Activated CD4-positive, alpha-beta memory T cell treated with anti-CD3 and anti-CD28 coated beads for 36 hours (primary cell): ENCODE measurements around the gene CYP3A4. TPM values are rescaled to one million over a fixed set of nuclear protein-coding genes. Genes with fewer than 3 reads are reported as not detected.
"Not testable (repeated sequence)": the region's sequence is repeated elsewhere in the genome, so short reads cannot be mapped to it uniquely, and the experiment has no call there.

Experiments
- CTCF ChIA-PET: fragments of 350-600 bp; sonication (Branson Sonifier 250); formaldehyde crosslinking; loops from one replicate; lab custom pipeline; 2021; ENCODE audit warnings: antibody characterized with exemption, inconsistent platforms; lab: Charles Lee
- POLR2A ChIA-PET: fragments of 350-600 bp; sonication (Branson Sonifier 250); formaldehyde crosslinking; loops from one replicate; lab custom pipeline; 2021; ENCODE audit warnings: antibody characterized with exemption; lab: Charles Lee
- DNase-seq: peaks from one replicate; pipeline ENCODE4 v3.0.0-alpha.2; 2020
- H3K27ac Mint-ChIP-seq: one replicate; pipeline ENCODE4 v1.8.0; 2021; ENCODE audit warnings: mixed read lengths
- H3K27me3 Mint-ChIP-seq: one replicate; pipeline ENCODE4 v1.8.0; 2021; ENCODE audit warnings: mixed read lengths
- H3K36me3 Mint-ChIP-seq: one replicate; pipeline ENCODE4 v1.8.0; 2021; ENCODE audit warnings: mixed read lengths
- H3K4me1 Mint-ChIP-seq: one replicate; pipeline ENCODE4 v1.8.0; 2021; ENCODE audit warnings: low read depth, mixed read lengths
- H3K4me3 Mint-ChIP-seq: one replicate; pipeline ENCODE4 v1.8.0; 2021; ENCODE audit warnings: mild to moderate bottlenecking, mixed read lengths
- H3K9me3 Mint-ChIP-seq: one replicate; pipeline ENCODE4 v1.8.0; 2021; ENCODE audit warnings: mixed read lengths
- intact Hi-C: fragments of 100-400 bp; cut with micrococcal nuclease; formaldehyde crosslinking; loops from one replicate; pipeline ENCODE4 v1.15.1; 2023
- total RNA-seq, 2 experiments: library from RNA; stranded (reverse); gene quantifications; one replicate each; pipeline ENCODE4 v1.2.3, GENCODE V29; 2021

CYP3A4 gene
- total RNA-seq, 2 experiments from 2014 or later, result not detected

DNA sequence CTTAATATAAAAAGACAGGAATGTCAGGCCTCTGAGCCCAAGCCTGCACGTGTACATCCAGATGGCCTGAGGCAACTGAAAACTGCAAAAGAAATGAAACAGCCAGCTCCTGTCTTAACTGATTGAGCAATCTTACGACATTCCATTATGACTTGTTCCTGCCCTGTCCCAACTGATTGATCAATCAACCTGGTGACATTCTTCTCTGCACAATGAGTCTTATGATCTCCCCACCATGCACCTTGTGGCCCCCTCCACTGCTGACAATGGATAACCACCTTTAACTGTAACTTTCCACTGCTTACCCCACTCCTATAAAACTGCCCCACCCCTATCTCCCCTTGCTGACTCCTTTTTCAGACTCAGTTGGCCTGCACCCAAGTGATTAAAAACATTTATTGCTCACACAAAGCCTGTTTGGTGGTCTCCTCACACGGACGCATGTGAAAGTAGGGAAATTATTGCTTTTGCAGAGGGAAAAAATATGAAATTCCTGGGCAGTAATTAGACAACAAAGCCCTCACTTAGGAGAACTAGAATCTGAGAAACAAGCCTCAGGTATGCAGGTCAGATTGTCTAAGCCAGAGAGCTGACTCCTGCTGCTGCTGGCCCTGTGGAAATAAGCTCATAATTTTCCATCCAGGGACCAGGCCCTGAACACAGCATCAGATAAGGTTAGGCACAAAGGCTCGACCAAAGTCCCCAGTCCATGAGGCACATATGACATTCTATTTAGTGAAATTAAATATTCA is 54.3 kb downstream of the CYP3A4 start:
- no peaks in the 10 kb centered on the region for H3K36me3 Mint-ChIP-seq
- no peaks in the 10 kb centered on the region for H3K9me3 Mint-ChIP-seq
- H3K27me3 Mint-ChIP-seq, result no peaks in the 10 kb centered on the region
- intact Hi-C loops, result no loop called here
- no peak overlapping the region for H3K27ac Mint-ChIP-seq
- ChIA-PET CTCF (no interaction called here), POLR2A (no interaction called here)
- DNase-seq, result no peak
- H3K4me3 Mint-ChIP-seq, result no peak overlapping the region
- peaks cover 2% of the 10 kb centered on the region for H3K4me1 Mint-ChIP-seq

DNA sequence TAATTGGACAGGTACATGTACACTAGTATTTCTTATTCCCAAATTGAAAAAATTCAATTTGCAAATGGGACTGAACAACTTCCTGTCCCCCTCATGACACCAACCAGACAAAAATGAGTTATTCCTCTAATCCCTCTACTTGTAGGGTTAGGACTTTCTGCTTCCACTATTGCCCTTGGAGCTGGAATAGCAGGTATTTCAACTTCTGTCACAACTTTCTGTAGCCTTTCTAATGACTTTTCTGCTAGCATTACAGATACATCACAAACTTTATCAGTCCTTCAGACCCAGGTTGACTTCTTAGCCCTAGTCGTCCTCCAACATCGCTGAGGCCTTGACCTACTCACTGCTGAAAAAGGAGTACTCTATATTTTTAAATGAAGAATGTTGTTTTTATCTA is 55.4 kb downstream of the CYP3A4 start:
- no peak for DNase-seq
- Mint-ChIP-seq H3K4me3 (no peak overlapping the region), H3K27ac (no peak overlapping the region), H3K36me3 (no peaks in the 10 kb centered on the region), H3K4me1 (peaks cover 2% of the 10 kb centered on the region), H3K27me3 (no peaks in the 10 kb centered on the region), H3K9me3 (no peaks in the 10 kb centered on the region)
- CTCF ChIA-PET, result no interaction called here
- intact Hi-C loops, result no loop called here
- POLR2A ChIA-PET, result no interaction called here

DNA sequence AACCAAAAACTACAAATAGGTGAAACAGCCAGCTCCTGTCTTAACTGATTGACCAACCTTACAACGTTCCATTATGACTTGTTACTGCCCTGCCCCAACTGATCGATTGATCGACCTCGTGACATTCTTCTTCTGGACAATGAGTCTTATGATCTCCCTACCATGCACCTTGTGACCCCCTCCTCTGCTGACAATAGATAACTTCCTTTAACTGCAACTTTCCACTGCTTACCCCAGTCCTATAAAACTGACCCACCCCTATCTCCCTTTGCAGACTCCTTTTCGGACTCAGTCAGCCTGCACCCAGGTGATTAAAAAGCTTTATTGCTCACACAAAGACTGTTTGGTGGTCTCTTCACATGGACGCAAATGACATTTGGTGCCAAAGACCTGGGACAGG is 60.8 kb downstream of the CYP3A4 start:
- H3K36me3 Mint-ChIP-seq, intact Hi-C loops, H3K27ac Mint-ChIP-seq, CTCF ChIA-PET, H3K27me3 Mint-ChIP-seq, H3K4me3 Mint-ChIP-seq, H3K9me3 Mint-ChIP-seq, DNase-seq, POLR2A ChIA-PET: not testable (repeated sequence)
- peaks cover 13% of the 10 kb centered on the region for H3K4me1 Mint-ChIP-seq

DNA sequence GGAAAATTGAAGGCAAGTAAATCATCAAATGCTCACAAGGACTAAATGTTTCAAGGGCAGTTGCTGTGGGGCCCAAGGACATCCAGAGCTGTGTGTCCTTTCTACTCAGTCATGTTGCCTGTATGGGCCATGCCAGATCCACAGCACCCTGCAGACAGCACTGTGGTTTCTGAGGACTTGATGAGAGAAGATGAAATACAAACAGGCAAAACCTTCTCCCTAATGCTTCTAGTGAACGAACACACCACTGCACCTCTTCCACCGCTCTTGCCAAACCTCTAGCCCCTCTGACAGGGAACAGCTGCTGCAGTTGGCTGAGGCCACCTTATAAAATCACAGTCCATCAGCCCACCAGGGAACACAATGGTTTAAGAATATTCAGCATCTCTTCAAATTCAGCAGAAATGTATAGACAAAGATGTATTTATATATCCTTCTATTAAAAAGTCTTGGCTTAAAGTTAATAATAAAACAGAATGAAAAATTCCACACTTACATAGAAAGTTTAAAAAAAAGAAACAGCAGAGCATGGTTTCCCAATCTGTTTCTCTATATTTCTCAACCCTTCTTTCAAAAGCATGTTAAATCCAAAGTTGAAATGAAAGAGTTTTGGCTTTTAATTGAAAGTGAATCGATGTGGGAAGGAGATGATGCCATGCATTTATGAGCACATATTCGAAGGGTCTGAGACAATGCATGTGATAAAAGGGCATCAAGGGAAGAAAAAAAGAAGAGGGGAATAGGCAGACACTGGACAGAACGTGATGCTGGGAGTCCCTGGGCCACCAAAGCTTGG is 63.0 kb downstream of the CYP3A4 start:
- intact Hi-C loops, result no loop called here
- no peak overlapping the region for H3K4me3 Mint-ChIP-seq
- no peak overlapping the region for H3K27ac Mint-ChIP-seq
- CTCF ChIA-PET, result no interaction called here
- no peak for DNase-seq
- no peaks in the 10 kb centered on the region for H3K9me3 Mint-ChIP-seq
- no peaks in the 10 kb centered on the region for H3K27me3 Mint-ChIP-seq
- H3K36me3 Mint-ChIP-seq, result no peaks in the 10 kb centered on the region
- H3K4me1 Mint-ChIP-seq, result peaks cover 13% of the 10 kb centered on the region
- POLR2A ChIA-PET, result no interaction called here

DNA sequence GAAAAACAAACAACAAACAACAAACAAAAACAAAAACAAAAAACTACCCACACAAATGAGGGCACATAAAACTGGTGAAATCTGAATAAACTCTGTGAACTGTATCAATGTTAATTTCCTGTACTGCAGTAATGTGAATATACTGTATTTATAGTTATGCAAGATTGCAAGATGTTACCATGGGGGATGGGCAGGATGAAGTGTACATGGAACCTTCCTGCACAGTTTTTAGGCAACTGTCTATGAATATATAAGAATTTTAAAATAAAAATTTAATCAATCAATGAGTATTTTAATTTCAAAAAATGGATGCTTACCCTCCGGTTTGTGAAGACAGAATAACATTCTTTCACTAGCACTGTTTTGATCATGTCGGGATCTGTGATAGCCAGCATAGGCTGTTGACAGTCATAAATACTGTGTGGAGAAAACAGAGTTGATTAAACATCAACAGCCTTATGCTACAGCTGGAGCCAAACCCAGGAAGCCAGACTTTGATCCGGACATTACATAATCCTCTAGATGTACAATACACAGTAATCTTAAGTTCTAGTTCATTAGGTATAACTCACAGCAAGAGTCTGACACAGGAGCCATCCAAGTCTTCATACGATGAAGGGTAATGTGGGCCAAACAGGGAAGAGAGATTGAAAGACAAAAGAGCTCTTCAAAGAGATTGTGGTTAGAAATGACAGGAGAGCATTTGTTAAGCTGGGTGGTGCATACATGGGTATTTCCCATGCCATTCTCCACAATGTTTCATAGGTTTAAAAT is 63.8 kb downstream of the CYP3A4 start:
- Mint-ChIP-seq H3K36me3 (no peaks in the 10 kb centered on the region), H3K4me3 (no peak overlapping the region), H3K27me3 (no peaks in the 10 kb centered on the region), H3K9me3 (no peaks in the 10 kb centered on the region), H3K4me1 (peaks cover 13% of the 10 kb centered on the region), H3K27ac (no peak overlapping the region)
- CTCF ChIA-PET, result no interaction called here
- no peak for DNase-seq
- intact Hi-C loops, result no loop called here
- POLR2A ChIA-PET, result no interaction called here

DNA sequence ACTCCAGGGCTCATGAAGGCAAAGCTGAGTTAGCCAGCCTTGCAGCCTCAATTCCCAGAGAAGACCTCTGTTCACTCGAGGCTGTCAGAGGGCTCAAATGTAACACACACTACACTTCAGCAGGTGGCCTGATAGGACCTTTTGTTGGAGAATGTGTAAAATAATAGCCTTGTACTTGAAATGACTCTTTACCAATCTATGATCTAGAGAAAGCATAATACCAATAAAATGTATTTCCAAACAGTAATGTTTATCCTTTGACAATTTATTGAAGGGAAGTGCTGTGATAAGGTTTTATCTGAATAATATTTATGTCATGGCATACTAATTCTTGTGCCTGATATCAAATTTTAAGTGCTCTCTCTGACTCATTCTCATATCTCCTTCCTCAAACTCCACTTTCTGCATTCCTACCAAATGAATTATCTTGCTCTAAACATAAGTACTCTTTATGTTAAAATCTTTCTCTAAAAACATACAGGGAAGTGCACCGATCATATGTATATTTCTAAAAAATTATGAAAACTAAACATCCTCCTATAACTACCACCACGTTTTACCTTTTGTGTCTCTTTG is 69.9 kb downstream of the CYP3A4 start:
- ChIA-PET POLR2A (no interaction called here), CTCF (no interaction called here)
- H3K4me3 Mint-ChIP-seq, result no peak overlapping the region
- H3K27ac Mint-ChIP-seq, result no peak overlapping the region
- H3K4me1 Mint-ChIP-seq, result no peaks in the 10 kb centered on the region
- intact Hi-C loops, result no loop called here
- H3K36me3 Mint-ChIP-seq, result peaks cover 6% of the 10 kb centered on the region
- H3K27me3 Mint-ChIP-seq, result no peaks in the 10 kb centered on the region
- DNase-seq, result no peak
- no peaks in the 10 kb centered on the region for H3K9me3 Mint-ChIP-seq

DNA sequence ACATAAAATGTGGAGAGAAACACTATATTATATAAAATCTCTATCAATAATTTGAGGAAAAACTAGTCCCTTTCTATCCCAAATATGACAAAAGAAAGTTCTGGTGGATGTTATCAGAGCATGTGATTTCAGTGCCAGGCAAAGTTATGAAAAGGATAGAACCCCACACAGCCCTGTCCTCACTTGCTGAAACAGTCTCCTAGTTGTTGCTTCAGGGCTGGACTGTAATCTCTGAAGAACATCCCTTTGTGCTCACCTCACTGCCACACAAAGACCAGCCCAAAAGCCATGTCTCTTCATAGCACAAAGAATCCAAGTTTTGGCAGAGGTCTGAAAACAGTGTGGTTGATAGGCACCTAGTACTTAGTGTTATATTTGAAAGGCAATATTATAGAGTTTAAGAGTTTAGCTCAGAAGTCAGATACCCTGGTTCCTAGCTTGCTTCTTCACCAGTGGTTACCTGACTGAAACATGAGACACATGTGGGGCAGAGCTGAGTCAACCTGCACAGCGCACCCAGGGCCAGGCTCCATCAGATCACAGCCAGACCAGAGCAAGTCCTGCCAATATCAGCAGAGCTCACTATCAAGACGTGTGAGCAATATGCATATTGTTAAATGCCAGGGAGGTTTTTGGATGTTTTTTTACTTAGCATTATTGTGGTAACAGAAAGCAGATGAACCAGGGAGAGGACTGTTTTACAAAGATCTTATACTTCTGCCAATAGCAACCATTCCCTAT is 74.0 kb downstream of the CYP3A4 start:
- peaks cover 6% of the 10 kb centered on the region for H3K36me3 Mint-ChIP-seq
- ChIA-PET CTCF (no interaction called here), POLR2A (no interaction called here)
- H3K27me3 Mint-ChIP-seq, result no peaks in the 10 kb centered on the region
- H3K9me3 Mint-ChIP-seq, result no peaks in the 10 kb centered on the region
- intact Hi-C loops, result no loop called here
- no peak for DNase-seq
- no peaks in the 10 kb centered on the region for H3K4me1 Mint-ChIP-seq
- no peak overlapping the region for H3K27ac Mint-ChIP-seq
- no peak overlapping the region for H3K4me3 Mint-ChIP-seq

DNA sequence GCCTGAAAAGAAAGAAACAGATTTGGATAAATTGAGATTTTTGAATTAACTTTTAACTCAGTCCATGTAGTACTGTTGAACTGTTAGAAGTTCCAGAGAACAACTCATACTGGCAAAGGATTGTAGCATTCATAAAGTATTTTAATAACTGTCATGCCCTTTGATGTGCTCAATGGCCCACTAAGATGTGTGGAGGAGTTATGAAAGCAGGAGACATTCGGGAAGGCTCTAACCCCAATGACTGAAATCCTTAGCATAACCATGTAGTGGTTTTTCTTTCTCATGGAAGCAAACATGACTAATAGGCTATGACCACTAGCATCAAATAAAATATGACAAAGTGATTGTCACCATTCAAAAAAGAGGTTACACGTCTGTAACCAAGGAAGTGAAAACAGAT is 74.7 kb downstream of the CYP3A4 start:
- CTCF ChIA-PET, result no interaction called here
- no peaks in the 10 kb centered on the region for H3K4me1 Mint-ChIP-seq
- peaks cover 2% of the 10 kb centered on the region for H3K36me3 Mint-ChIP-seq
- POLR2A ChIA-PET, result no interaction called here
- no peaks in the 10 kb centered on the region for H3K9me3 Mint-ChIP-seq
- no peak overlapping the region for H3K4me3 Mint-ChIP-seq
- H3K27ac Mint-ChIP-seq, result no peak overlapping the region
- intact Hi-C loops, result no loop called here
- DNase-seq, result no peak
- no peaks in the 10 kb centered on the region for H3K27me3 Mint-ChIP-seq

DNA sequence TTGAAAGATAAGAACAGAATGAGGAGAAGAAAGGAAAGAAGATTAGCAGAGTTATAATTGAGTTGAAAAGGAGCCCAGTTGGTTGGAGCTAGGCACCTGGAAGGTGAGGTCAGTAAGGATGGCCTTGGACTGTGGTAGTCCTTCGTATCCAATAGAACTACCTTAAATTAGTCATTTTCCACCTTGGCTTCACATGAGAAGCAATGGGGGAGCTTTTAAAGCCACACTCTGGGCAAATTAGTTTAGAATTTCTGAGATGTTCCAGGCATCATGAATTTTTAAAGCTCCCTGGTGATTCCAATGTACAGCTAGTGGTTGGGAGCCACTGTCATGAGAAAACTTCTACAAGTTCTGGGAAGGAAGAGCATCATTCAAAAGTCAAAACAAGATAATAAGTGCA is 76.9 kb downstream of the CYP3A4 start:
- Mint-ChIP-seq H3K27me3 (no peaks in the 10 kb centered on the region), H3K36me3 (peaks cover 2% of the 10 kb centered on the region), H3K4me3 (no peak overlapping the region), H3K4me1 (no peaks in the 10 kb centered on the region), H3K27ac (no peak overlapping the region), H3K9me3 (no peaks in the 10 kb centered on the region)
- CTCF ChIA-PET, result no interaction called here
- POLR2A ChIA-PET, result no interaction called here
- intact Hi-C loops, result no loop called here
- no peak for DNase-seq
